ENCODE data around the gene TSSK3. TPM values are rescaled to one million over a fixed set of nuclear protein-coding genes. Genes with fewer than 3 reads are reported as not detected.

The TSSK3 gene
- total RNA-seq, 1 experiment from 2014 or later = 2.6 TPM

- no peak for TF ChIP-seq CTCF (IDR thresholded peaks at IDR 0.05; ENCODE audit: insufficient read depth in 1 of 2, low read depth in 1 of 2, low read length in 1 of 2, severe bottlenecking in 1 of 2, unreplicated experiment in 1 of 2)
- H3K36me3 Mint-ChIP-seq (ENCODE audit: insufficient read depth, unreplicated experiment) = peaks cover 5% of the 10 kb centered on the region
- no peaks in the 10 kb centered on the region for H3K27me3 Mint-ChIP-seq (ENCODE audit: insufficient read depth, unreplicated experiment)
- H3K9me3 ChIP-seq = no peaks in the 10 kb centered on the region
- no peak overlapping the region for H3K4me3 Mint-ChIP-seq (ENCODE audit: unreplicated experiment)
- no peaks in the 10 kb centered on the region for H3K9me3 Mint-ChIP-seq (ENCODE audit: unreplicated experiment)
- no peak overlapping the region for H3K4me3 ChIP-seq (ENCODE audit: low read depth, low read length)
- no TSS peak for BruUV-seq (replicated peaks)
- ChIA-PET POLR2A (no interaction called here), CTCF (interaction anchor here (0.6 to 1.2 kb wide), 2 partner anchors 46 to 48 kb away, joined by 4 read pairs; no protein-coding TSS in a partner anchor)
- H3K4me1 Mint-ChIP-seq (ENCODE audit: low read depth, unreplicated experiment) = no peaks in the 10 kb centered on the region
- no peaks in the 10 kb centered on the region for H3K36me3 ChIP-seq (ENCODE audit: control insufficient read depth, insufficient read depth, low read length)
- intact Hi-C loops (cut with micrococcal nuclease; ENCODE audit: unreplicated experiment) = loop anchor here (2.0 to 10.0 kb wide), 2 partner anchors 49 to 375 kb away; no protein-coding TSS in a partner anchor
- no peak overlapping the region for H3K27ac Mint-ChIP-seq (ENCODE audit: unreplicated experiment)
- no peak for DNase-seq
- no peaks in the 10 kb centered on the region for H3K4me1 ChIP-seq
- no peaks in the 10 kb centered on the region for H3K27me3 ChIP-seq (replicated peaks; ENCODE audit: control insufficient read depth, insufficient read depth, low read length)
Observed at GRCh38 chr1:32399843-32400242, 37.5 kb downstream of the TSSK3 start.

DNA sequence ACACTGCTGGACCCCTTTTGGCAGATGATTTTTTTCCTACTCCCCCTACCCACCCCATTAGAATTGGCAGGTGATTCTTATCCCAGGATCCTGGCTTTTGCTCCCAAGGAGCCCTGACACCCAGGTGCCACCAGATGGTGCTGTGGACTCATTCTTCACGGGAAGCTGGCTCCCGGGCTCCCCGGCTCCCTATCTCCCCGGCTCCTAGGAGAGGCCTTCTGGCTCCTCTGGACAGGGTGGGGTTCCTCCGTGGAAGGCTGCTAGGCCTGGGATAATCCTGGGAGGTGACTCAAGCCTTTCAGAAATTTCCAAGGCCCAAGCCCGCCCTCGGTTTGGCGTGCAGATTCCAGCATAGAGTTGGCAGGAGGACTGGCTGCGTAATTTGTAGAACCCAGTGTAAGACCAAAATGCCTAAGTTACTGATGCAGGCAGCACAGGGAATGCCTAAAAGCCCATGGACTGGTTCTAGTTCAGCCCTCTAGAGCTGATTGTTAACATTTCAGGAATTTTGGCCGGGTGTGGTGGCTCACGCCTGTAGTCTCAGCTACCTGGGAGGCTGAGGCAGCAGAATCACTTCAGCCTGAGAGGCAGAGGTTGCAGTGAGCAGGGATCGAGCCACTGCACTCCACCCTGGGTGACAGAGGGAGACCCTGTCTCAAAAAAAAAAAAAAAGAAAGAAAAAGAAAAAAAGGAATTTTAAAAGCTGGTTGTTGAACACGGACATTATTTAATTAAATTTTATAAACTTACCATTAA lies 38.7 kb downstream of the TSSK3 start:
- peak; percentile 67 to 84 for TF ChIP-seq CTCF (IDR thresholded peaks at IDR 0.05; ENCODE audit: insufficient read depth in 1 of 2, low read depth in 1 of 2, low read length in 1 of 2, severe bottlenecking in 1 of 2, unreplicated experiment in 1 of 2)
- Mint-ChIP-seq H3K27ac (ENCODE audit: unreplicated experiment) (no peak overlapping the region), H3K9me3 (ENCODE audit: unreplicated experiment) (no peaks in the 10 kb centered on the region), H3K36me3 (ENCODE audit: insufficient read depth, unreplicated experiment) (no peaks in the 10 kb centered on the region), H3K27me3 (ENCODE audit: insufficient read depth, unreplicated experiment) (no peaks in the 10 kb centered on the region), H3K4me1 (ENCODE audit: low read depth, unreplicated experiment) (no peaks in the 10 kb centered on the region), H3K4me3 (ENCODE audit: unreplicated experiment) (no peak overlapping the region)
- no peaks in the 10 kb centered on the region for H3K36me3 ChIP-seq (ENCODE audit: control insufficient read depth, insufficient read depth, low read length)
- H3K9me3 ChIP-seq = no peaks in the 10 kb centered on the region
- DNase-seq = peak; percentile 78 to 80
- H3K27me3 ChIP-seq (replicated peaks; ENCODE audit: control insufficient read depth, insufficient read depth, low read length) = no peaks in the 10 kb centered on the region
- ChIA-PET POLR2A (interaction anchor here (0.7 to 0.9 kb wide), 2 partner anchors 47 to 170 kb away, joined by 7 read pairs; no protein-coding TSS in a partner anchor), CTCF (interaction anchor here (0.6 to 1.2 kb wide), 5 partner anchors 10 to 687 kb away, joined by 3 to 4 read pairs (median 3); no protein-coding TSS in a partner anchor)
- no TSS peak for BruUV-seq (replicated peaks)
- intact Hi-C loops (cut with micrococcal nuclease; ENCODE audit: unreplicated experiment) = loop anchor here (1.0 to 10.0 kb wide), 3 partner anchors 13 to 374 kb away; no protein-coding TSS in a partner anchor
- H3K4me1 ChIP-seq = no peaks in the 10 kb centered on the region
- no peak overlapping the region for H3K4me3 ChIP-seq (ENCODE audit: low read depth, low read length)

DNA sequence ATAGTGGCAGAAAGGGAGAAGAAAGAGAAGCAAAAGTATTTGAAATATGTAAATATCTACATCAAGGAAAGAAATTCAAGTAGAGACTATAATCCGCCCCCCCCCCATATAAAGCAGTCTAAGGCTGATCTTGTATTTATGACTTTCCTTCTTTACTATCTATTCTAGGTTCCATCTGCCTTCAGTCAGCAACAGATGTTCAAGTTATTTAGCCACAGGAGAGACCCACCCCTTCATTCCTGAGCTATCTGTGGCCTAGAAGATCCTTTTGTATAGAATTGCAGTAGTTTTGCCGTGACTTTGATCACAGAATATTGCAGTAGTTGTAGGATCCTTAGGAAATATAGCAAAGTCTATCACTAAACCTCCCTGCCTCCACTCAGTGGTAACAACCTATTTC lies 42.6 kb downstream of the TSSK3 start:
- ChIA-PET CTCF (interaction anchor here (0.5 kb wide), 1 partner anchor 213 kb away, joined by 5 read pairs; no protein-coding TSS in a partner anchor), POLR2A (no interaction called here)
- BruUV-seq (replicated peaks) = no TSS peak
- Histone ChIP-seq H3K9me3 (no peaks in the 10 kb centered on the region), H3K36me3 (ENCODE audit: control insufficient read depth, insufficient read depth, low read length) (no peaks in the 10 kb centered on the region), H3K4me1 (no peaks in the 10 kb centered on the region), H3K4me3 (ENCODE audit: low read depth, low read length) (no peak overlapping the region), H3K27me3 (replicated peaks; ENCODE audit: control insufficient read depth, insufficient read depth, low read length) (no peaks in the 10 kb centered on the region)
- DNase-seq = no peak
- H3K27me3 Mint-ChIP-seq (ENCODE audit: insufficient read depth, unreplicated experiment) = no peaks in the 10 kb centered on the region
- no peaks in the 10 kb centered on the region for H3K36me3 Mint-ChIP-seq (ENCODE audit: insufficient read depth, unreplicated experiment)
- intact Hi-C loops (cut with micrococcal nuclease; ENCODE audit: unreplicated experiment) = loop anchor here (10.0 kb wide), 1 partner anchor 370 kb away; no protein-coding TSS in a partner anchor
- no peaks in the 10 kb centered on the region for H3K4me1 Mint-ChIP-seq (ENCODE audit: low read depth, unreplicated experiment)
- H3K9me3 Mint-ChIP-seq (ENCODE audit: unreplicated experiment) = no peaks in the 10 kb centered on the region
- H3K27ac Mint-ChIP-seq (ENCODE audit: unreplicated experiment) = no peak overlapping the region
- no peak overlapping the region for H3K4me3 Mint-ChIP-seq (ENCODE audit: unreplicated experiment)
- no peak for TF ChIP-seq CTCF (IDR thresholded peaks at IDR 0.05; ENCODE audit: insufficient read depth in 1 of 2, low read depth in 1 of 2, low read length in 1 of 2, severe bottlenecking in 1 of 2, unreplicated experiment in 1 of 2)
